ENCODE results near the gene MICAL3.
"Not testable (repeated sequence)": the region's sequence is repeated elsewhere in the genome, so short reads cannot be mapped to it uniquely, and the experiment has no call there.

Gene MICAL3

DNA sequence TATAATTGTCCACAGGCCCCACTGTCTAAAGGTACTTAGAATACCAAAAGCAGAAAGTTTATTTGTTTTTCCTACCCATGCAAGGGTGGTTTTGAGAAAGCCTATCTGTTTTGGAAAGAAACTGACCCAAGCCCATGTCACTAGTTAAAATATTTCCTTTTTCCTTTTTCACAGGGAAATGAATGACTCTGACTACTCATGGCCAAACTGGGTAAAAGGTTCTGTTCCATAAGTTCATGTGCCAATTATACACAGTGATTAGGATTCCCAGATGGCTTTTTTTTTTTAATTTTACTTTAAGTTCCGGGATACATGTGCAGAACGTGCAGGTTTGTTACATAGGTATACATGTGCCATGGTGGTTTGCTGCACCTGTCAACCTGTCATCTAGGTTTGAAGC lies 31.4 kb downstream of the MICAL3 start:
- not testable (repeated sequence) for DNase-seq

DNA sequence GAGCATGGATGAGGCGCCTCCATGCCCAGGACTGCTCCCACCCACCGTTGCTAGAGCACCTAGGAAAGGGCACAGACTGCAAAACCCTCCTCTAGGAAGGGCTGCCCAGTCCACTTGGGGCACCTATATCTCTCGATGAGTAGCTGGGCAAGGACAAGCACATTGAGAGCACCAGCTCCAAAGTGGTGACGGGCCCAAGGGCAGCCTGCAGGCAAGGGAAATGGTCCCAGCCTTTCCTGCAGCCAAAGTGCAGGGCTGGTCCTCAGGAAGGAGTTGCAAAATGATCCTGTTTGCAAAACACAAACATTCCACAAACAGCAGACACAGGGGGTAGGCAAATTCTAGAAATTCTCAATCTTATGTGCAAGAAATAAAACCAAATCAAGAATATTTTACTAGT lies 32.4 kb downstream of the MICAL3 start:
- DNase-seq = not testable (repeated sequence)

DNA sequence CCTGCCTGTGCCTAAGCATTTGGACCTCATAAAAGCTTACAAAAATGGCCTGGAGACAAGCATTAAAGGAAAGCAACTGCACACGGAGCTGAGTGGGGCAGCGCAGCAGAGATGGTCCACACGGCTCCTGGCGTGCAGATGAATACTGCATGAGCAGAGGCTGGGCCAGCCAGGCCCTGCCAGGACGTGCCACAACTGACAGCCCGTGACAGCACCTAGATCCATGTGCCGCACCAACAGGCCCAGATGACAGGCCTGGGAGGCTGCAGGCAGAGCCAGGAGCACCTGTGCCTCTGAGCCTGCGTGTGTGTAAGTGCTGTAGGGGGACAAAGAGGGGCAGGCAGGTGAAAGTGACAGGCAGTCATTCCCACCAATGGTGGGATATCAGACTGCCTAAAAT lies 33.4 kb downstream of the MICAL3 start:
- DNase-seq = no peak

DNA sequence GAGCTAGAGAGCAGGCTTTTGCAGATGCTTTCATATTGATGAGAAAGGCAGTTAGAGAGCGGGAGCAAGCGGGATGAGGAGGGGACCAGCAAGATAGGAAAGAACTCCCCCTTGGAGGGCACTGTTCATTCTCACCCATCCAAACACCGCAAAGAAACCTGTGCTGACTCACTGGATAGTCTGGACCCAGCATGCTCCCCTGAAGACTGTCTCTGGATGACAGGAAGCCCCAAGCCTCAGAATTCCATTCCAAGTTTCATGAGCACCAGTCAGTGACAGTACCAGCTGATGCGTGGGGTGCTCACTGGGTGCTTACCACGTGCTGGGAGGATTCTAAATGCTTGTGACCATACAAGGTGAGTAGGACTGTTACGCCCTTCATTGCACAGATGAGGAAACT lies 34.2 kb downstream of the MICAL3 start:
- no peak for DNase-seq

DNA sequence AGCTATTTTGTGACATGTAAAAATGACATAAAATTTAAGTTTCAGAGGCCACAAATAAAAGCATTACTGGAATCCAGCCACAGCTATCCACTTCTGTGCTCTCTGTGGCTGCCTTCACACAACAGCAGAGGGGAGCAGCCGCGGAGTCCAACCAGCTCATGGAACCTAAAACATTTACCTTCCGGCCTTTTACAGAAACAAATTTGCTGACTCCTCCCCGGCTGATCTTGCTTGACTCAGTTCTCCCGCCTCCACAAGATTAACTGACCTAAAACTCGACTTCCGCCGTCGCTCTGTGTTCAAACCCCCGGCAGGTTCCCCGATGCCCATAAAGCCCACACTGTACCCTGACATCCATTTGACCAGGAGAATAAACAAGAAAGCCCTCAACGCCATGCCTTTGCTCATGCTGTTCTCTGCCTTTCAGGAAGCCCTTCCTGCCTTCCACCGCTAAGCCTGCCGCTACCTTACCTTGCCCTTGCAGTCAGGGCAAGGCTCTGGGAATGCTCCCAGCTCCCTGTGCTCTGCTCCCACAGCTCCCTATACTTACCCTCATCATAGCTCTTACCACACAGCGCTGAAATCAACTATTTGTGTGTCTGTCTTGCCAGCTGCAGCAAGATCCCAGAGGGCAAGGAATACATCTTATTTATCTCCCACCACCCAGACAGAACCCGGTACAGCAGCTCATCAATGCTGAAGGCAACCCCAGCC lies 35.4 kb downstream of the MICAL3 start:
- DNase-seq = no peak

DNA sequence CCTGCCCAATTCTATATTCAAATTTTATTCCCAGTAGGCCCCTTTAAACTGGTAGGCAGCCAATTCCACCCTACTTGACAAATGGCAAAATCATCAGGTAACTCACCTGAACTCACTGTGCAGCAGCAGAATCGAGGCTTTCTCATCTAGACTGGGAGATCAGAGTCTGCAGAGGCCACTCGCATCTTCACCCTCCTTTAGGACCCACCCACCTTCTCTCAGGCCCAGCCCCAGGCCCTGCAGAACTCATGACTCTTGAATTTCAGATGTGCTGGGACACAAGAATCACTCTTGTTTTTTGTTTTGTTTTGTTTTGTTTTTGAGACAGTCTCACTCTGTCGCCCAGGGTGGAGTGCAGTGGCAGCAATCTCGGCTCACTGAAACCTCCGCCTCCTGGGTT lies 38.8 kb downstream of the MICAL3 start:
- DNase-seq = no peak

DNA sequence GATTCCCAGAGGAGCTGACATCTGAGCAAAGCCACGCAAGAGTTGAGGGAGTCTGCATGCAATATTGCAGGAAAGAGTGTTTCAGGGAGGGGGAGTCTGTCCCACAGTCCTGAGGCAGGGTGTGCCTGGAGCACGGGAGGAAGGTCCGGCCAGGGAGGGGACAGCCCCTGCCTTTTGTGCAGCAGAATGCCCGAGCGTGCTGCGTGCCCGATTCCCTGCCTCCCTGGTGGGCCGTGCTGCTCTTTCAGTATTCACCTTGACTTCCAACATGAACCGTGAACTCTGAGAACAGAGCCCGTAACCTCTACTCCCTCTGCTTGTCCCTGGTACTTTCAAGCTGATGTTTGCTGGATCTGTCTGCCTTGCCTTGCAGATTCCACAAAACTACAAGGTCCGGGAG lies 39.3 kb downstream of the MICAL3 start:
- DNase-seq = not testable (repeated sequence)

DNA sequence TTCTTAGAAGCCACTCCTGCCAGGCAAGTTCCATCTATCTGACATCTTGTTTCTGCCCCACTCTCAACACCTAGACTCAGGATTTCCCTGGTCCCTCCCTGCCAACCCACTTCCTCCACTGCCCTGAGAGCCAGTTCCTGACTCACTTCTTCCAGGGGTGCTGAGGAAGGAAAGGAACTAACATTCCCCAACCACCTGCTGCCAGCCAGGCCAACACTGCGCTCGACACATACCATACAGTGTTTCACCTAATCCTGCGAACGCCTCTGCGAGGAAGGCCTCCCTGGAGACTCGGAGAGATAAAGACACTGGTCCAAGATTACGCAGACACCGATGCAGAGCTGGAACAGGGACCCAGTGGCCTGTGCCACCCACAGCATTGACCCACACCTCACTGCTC lies 40.2 kb downstream of the MICAL3 start:
- no peak for DNase-seq

DNA sequence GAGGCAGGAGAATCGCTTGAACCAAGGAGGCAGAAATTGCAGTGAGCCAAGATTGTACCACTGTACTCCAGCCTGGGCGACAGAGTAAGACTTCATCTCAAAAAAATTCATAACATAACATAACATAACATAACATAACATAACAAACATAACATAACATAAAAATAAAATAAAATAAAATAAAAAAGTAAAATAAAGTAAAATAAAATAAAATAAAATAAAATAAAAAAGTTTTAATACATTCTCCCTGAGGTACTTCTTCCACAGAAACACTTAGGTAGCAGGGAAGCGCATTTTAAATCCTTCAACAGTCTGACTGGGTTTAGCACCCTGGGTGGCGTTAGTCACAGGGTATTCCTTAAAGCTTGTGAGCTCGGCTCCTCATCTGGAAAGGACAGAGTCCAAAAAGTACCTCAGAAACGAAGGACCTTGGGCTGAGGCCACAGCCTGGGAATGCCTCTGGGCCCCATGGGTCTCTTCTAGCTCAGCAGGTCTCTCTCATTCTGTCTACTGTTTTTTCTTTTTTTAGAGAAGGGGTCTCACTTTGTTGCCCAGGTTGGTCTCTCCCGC lies 41.7 kb downstream of the MICAL3 start:
- DNase-seq = no peak

DNA sequence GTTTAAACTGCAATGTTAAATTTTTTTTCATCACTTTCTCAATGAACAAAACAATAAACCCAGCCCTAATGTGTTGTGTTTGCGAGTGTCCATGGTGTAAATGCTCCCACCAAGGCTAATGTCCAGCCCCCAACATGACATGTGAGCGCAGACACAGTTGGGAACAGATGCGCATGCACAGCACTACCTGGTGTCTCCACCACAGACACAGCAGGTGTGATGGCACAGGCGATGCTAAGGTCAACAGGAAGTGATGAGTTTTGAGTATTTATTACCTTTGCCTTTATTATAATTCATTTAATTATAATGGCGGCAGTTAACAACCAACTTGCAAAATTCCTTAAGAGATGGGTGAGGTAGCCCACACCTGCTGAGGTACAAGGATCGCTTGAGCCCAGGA lies 42.9 kb downstream of the MICAL3 start:
- DNase-seq = no peak

DNA sequence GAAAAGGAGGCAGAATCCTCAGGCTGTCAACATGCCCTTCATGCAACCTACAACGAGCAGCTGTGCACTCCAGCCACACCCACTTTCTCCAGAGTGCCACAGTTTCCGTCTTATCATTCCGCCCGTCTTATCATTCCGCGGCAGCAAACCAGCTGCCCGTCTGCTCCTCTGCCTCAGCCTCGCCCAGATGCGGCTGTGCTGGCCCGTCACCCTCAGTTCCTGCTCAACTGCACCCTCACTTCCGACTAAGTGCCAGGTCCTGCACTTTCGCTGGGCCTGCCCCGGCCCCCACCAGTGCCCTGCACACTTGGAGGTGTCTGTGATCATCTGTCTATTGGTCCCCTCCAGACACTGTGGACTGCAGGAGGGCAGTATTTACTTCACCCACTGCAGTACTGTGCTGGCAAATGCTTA lies 43.7 kb downstream of the MICAL3 start:
- DNase-seq = no peak

DNA sequence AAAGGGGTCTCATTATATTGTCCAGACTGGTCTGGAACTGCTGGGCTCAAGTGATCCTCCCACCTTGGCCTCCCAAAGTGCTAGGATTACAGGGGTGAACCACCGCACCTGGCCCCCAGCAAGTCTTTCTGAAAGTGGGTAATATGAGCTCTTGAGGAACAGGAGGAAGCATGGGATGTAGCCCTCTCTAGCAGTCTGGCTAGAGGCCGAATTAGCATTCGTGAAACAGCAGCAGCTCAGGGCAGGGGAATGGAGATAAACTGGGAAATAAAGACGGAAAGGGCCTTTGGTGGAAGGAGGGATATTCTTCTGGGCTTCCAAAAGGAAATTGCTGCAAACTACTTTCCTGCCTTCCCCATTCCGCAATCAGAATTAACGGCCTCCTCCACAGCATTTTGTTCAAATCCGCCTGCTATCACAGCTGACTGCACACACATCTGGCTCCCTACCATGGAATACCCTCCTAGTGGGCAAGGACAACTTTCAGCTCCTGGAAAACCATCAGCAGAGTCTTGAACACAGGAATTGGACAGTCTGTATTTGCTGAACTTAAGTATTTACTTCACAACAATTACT lies 44.3 kb downstream of the MICAL3 start:
- DNase-seq = no peak

DNA sequence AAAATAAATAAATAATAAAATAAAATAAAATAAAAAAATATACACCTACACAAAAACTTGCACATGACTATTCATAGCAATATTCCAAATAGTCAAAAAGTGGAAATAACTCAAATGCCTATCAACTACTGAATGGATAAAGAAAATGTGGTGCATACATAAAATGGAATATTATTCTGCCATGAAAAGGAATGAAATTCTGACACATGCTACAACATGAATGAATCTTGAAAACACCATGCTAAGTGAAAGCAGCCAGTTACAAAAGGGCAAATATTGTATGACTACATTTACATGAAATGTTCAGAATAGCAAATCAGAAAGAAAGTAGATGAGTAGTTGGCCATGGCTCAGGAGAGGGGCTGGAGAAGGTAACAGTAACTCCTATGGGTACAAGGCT lies 46.3 kb downstream of the MICAL3 start:
- no peak for DNase-seq

DNA sequence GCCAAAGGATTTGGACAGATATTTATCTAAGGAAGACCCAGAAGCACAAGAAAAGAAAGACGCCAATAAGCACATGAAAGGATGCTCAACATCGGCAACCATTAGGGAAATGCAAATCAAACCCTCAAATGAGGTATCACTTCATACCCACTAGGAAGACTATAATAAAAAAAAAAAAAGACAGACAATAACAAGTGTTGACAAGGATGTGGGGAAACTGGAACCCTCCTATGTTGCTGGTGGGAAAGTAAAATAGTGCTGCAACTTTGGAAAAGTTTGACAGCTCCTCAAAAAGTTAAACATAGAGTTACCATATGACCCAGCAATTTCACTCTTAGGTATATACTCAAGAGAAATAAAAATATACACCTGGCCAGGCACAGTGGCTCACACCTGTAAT lies 47.0 kb downstream of the MICAL3 start:
- DNase-seq = no peak

DNA sequence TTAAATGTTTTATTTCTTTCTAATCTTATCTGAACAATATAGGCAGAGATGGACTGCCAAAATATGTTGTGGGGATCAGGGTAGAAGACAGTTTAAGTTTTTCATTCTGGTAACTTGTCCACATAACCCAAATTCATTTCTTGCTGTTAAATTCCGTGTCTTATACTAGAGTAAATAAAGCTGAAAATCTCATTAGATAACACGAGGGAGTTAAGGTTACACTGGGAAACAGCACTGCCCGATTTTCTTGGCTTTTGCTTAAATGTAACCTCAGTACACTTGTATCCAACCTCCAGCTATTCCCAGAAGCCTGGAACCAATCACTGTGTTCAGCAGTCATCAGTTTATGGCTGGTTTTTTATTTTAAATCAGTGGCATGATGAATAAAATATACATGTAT lies 48.2 kb downstream of the MICAL3 start:
- no peak for DNase-seq

DNA sequence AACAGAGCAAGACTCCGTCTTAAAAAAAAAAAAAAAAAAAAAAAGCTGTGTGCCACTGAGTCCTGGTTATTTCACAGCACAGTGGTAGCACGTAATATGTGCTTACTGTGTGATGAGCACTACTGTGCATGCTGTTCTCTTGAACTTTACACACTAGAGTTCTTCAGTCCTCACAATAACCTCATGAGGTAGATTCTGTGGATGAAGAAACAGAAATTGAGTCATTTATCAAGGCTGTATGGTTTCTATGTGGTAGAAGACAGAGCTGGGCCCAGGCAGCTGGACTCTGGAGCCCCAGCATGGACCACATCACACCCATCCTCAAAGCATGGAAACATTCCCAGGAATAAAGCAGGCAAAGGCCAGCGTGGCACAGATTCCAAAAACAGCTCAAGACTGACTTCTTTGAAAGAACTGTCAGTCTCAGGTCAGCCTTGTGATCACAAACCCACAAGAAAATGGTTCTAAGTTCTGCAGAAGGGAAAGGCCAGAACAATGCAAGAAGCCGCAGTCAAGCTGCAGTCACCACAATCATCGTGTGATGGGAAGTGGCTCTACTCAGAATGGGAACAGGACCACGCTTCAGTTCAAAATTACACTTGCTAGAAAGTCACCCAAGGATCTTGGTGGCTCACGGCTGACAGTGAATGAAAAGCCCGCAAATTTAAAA lies 49.5 kb downstream of the MICAL3 start:
- no peak for DNase-seq

DNA sequence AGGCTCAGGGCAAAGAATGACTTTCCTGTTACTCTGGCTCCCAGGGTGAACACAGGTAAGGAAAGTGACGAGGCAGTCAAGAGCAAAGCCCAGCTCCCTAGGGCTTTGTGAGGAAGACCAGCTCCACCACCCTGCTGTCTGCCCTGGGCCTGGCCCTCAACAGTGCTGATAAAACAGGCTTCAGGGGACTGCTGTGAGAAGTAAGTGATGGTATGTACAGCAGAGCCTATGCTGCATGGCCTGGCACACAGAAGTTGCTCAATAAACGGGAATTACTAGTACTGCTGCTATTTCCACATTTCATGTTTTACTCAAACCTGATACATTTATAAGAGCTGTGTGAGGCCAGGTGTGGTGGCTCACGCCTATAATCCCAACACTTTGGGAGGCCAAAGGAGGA lies 50.3 kb downstream of the MICAL3 start:
- DNase-seq = no peak

DNA sequence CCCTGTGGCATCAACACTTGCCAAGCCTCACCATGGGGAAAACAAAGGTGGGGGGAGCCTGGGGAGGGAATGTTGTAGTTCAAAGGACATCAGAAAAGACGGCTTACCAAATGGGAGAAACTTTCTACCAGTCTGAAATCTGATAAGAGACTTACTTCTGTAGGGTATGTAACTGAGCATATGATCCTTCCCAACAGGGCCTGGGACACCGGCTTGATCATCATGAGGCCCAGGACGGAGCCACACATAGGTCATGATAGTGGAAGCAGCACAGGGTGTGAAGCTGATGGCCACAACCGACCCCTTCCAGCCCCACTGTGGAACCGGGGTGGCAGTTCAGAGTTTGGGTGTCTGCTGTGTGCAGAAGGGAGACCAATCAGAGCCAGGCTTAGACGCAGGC lies 51.1 kb downstream of the MICAL3 start:
- DNase-seq = no peak

DNA sequence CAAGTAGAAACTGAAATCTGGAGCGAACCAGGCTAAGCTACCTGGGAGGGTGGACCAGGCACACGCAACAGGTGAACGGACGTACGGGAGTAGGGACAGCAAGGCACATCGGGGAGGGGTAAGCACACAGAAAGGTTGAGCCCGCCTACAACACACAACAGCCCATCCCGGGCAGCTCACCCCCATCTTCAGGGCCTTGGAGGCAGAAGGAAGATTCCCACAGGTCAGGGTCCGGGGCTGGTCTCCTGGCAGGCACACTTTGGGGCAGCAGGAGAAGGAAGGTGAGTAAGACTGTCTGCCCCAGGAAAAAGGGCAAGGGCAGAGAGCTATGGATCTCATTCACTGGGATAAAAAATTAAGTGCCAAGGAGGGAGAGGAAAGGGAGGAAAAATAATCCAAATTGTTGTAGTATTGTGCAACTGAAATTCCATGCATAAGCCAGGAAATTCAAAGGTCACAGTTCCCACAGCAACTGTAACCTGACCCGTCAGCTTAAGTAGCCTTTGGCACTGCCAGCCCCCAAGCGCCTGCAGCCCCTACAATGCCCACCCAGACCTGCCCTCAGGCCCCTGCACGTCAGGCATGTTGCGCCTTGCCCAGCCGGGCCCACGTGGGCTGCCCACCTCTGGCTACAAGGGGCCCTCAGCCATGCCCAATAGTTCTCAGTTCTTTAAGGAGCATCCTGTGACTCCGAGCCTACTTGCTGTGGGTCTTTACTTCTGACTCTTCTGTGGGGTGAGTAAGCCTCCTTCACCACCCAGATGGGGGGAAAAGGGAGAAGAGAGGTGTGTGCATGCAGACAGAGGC lies 51.8 kb downstream of the MICAL3 start:
- no peak for DNase-seq

DNA sequence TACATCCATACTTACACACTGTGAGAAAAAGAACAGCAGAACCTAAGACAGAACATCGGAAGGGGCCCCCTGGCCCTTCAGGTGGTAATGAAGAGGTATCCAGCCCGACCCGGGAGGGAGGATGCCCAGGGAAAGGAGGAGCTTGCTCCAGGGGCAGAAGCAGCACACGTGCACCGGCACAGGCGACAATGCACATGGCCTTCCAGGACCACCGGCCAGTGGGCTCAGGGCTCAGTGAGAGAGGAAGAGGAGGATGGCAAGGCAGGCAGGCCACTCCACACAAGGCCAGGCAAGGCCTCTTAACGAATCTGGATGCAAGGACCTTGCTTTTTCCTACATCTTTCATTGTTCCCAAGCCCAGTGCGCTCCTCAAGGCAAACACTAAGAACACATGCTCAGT lies 52.6 kb downstream of the MICAL3 start:
- no peak for DNase-seq

DNA sequence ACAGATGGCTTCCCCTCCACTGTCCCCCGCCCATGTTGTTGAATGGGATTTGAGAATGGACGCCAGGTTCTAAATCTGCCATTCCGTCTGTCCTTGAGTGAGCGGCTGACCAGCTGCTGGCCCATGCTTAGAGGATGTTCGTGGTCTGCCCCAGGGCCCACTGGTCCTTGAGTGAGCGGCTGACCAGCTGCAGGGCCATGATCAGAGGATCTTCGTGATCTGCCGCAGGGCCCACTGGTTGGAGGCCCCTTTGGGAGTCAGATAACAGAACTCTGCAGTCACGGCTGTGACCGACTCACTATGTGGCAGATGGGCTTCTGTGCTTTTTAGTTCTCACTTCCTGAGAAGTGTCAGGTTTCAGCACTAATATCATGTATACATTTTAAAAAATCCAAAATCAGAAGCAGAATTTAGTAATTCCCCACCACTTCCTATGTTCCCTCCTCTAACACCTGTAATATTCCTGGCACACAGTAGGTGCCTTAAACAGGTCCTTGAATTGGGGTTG lies 54.1 kb downstream of the MICAL3 start:
- no peak for DNase-seq

DNA sequence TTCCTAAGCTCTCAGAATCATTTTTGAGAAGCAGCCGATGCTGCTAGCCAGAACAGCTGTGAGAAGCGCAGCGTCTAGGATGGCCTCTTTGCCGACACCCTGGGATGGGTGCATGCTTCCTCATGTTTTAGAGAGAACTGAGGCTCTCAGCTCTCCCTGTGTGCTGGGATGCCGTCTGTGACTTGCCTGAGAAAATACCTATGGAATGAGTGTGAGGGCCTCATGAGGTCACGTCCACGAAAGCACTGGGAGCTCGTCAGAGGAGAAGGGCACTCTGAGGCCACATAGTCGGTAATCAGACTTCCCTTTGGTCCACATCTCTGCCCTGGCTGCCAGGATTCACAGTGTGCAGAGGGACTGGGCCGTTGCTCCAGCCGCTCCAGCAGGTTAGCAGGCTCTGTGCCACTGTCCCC lies 54.7 kb downstream of the MICAL3 start:
- DNase-seq = no peak

DNA sequence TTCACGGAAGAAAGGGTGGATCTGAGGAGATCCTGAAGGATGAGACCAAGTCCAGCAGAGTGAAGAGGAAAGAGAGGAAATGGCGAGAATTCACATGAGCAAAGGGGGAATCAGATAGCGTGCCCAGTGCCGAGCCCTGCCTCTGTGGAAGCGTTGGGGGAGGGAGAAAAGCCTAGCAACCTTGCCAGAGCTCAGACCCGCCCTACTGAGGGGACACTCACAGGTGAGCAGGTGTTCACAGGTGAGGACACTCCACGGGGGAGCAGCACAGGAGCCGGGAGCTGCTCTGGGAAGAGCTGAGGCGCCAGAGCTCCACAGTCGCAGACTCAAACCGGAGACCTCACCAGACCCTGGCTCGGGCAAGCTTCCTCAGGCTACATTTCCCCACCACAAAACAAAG lies 56.2 kb downstream of the MICAL3 start:
- peak; percentile 31 for DNase-seq
